Measurements from ENCODE around the gene CDK14.

The CDK14 gene

GRCh38 chr7:90988516-90988915 lies 392.4 kb downstream of the CDK14 start:
- CTCF ChIA-PET = interaction anchor here (1.3 to 2.5 kb wide), 2 partner anchors 15 to 30 kb away, joined by 3 to 7 read pairs; no protein-coding TSS in a partner anchor
- POLR2A ChIA-PET = no interaction called here
- no peak for DNase-seq (ENCODE audit: extremely low spot score)
- TF ChIP-seq CTCF (IDR thresholded peaks at IDR 0.05; ENCODE audit: control extremely low read depth, extremely low read depth, low read depth, missing control alignments) = no peak

GRCh38 chr7:90988996-90989765 lies 393.1 kb downstream of the CDK14 start:
- ChIA-PET CTCF (interaction anchor here (2.5 kb wide), 1 partner anchor 14 kb away, joined by 7 read pairs; no protein-coding TSS in a partner anchor), POLR2A (no interaction called here)
- no peak for TF ChIP-seq CTCF (IDR thresholded peaks at IDR 0.05; ENCODE audit: control extremely low read depth, extremely low read depth, low read depth, missing control alignments)
- no peak for DNase-seq (ENCODE audit: extremely low spot score)

GRCh38 chr7:90994121-90994520 lies 398.0 kb downstream of the CDK14 start:
- CTCF ChIA-PET = interaction anchor here (0.8 to 1.8 kb wide), 4 partner anchors 8 to 41 kb away, joined by 3 to 4 read pairs (median 4); no protein-coding TSS in a partner anchor
- TF ChIP-seq CTCF (IDR thresholded peaks at IDR 0.05; ENCODE audit: control extremely low read depth, extremely low read depth, low read depth, missing control alignments) = no peak
- no peak for DNase-seq (ENCODE audit: extremely low spot score)
- POLR2A ChIA-PET = no interaction called here

- POLR2A ChIA-PET = no interaction called here
- DNase-seq (ENCODE audit: extremely low spot score) = no peak
- TF ChIP-seq CTCF (IDR thresholded peaks at IDR 0.05; ENCODE audit: control extremely low read depth, extremely low read depth, low read depth, missing control alignments) = no peak
- CTCF ChIA-PET = interaction anchor here (0.8 to 1.8 kb wide), 4 partner anchors 7 to 40 kb away, joined by 3 to 4 read pairs (median 4); no protein-coding TSS in a partner anchor
Measured at GRCh38 chr7:90994601-90995000, 398.5 kb downstream of the CDK14 start.

- no peak for TF ChIP-seq CTCF (IDR thresholded peaks at IDR 0.05; ENCODE audit: control extremely low read depth, extremely low read depth, low read depth, missing control alignments)
- no peak for DNase-seq (ENCODE audit: extremely low spot score)
- ChIA-PET CTCF (interaction anchor here (1.0 kb wide), 1 partner anchor 36 kb away, joined by 3 read pairs; no protein-coding TSS in a partner anchor), POLR2A (no interaction called here)
Measured at GRCh38 chr7:90995996-90996395, 399.9 kb downstream of the CDK14 start.

GRCh38 chr7:90999989-91000979 lies 404.2 kb downstream of the CDK14 start:
- CTCF ChIA-PET = interaction anchor here (0.7 to 1.5 kb wide), 4 partner anchors 13 to 80 kb away, joined by 3 to 4 read pairs (median 4); no protein-coding TSS in a partner anchor
- POLR2A ChIA-PET = no interaction called here
- TF ChIP-seq CTCF (IDR thresholded peaks at IDR 0.05; ENCODE audit: control extremely low read depth, extremely low read depth, low read depth, missing control alignments) = no peak
- DNase-seq (ENCODE audit: extremely low spot score) = no peak

Data from GM10248 (cell line).